SH-SY5Y (cell line): ENCODE results near the gene CLP1.
A peak's percentile ranks its signal among the peaks of the same experiment; 100 is the strongest.

Experiments used
- GATA2 ChIP-seq: IDR thresholded peaks from 2 replicates; pipeline ENCODE4 v1.6.1; 2011; ENCODE audit warnings: mild to moderate bottlenecking, low read depth, low read length
- GATA3 ChIP-seq: IDR thresholded peaks from 2 replicates; pipeline ENCODE4 v1.6.1; 2011; ENCODE audit warnings: low read depth, mild to moderate bottlenecking, low read length, moderate library complexity

The CLP1 gene

DNA sequence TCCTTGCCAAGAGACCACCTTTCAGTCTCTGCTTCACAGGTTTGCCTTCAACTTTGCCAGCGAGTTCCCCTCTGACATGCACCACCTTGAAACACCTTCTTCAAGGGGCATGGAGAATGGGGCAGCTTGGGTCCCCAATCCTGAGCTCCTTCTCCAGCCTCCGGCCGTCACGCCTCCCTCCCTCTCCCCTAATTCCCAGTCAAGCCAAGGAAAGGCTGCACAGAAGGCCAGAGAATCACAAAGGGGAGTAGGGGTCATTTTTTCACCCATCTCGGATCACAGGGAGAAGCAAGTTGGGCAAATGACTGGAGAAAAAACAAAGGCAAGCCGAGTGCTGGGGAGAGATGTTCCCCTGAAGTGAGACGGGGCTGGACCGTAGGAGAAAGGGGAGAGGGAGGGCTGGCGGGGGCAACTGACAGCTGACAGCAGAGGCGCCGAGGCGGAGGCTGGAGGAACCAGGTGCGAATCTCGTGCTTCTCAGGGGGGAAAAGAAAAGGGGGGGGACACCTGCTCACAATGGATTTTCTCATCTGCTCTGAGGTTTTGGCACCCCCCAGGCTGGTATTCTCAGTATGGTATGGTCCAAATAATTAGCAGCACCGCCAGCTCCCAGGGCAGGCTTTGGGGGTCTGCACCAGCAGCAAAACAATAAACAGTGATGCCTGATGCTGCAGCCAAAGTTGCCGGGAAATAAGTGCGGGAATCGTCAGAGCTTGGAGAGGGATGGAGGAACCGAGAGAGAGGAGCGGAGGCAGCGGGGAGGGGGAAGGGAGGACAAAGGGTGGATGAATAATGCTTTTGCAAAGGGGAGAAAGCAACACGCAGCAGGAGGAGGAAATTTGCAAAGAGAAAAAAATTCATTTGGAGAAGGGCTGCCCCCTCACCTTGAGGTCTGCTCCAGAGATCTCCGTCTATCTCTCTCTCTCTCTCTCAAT lies 8.5 kb upstream of the CLP1 start:
- TF ChIP-seq GATA3 (no peak), GATA2 (no peak)

DNA sequence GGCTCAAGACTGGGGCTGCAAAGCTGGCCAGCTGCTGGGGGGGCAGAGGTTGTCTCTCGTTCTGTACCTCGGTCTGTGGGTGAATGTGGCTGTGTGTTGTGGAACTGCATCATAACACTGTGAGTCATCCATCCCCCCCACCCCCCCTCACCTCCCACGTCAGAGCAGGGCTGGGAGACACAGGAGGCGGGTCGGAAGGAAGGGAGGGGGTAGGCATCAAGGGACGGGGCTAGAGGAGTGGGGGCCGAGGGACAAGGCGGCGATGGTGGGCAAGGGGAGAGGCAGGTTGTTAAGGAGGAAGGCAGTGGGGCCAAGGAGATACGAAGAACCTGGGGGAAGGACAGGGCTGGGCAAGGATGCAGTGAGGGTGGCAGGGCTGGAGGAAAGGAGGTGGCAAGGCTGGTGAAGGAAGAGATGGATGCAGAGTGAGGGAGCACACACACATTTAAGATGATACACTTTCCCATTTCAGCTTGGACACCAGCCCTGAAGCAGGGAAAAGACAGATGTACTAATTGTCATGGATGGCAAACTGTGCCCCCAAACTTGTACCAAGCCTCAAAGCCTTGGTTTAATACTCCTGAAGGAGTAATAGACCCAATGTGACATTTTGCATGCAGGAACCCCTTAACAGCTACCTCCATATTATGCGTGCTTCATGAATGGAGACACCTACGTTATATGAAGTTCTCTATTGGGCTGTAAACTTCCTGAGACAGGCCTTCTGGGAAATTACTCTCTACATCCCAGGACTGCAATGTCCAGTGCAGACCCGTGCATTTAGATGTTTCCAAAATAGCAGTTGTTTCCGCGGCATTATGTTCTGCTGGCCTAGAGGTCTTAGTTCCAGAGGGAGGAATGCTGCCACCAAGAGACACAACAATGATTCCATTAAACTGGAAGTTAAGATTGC lies 7.5 kb upstream of the CLP1 start, which contains the start of gene YPEL4:
YPEL4 (minus strand) TSS at position 87 of the 913 bp plus-strand sequence. CDS start 2,805 bp downstream, outside the sequence.
- no peak for TF ChIP-seq GATA2
- no peak for TF ChIP-seq GATA3

DNA sequence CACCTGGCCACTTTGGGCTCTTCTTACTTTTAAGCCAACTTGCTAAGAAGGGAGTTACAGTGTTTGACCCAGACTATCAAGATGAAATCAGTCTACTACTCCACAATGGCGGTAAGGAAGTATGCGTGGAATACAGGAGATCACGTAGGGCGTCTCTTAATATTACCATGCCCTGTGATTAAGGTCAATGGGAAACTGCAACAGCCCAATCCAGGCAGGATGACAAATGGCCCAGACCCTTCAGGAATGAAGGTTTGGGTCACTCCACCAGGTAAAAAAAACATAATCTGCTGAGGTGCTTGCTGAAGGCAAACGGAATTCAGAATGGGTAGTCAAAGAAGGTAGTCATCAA lies 6.8 kb upstream of the CLP1 start:
- TF ChIP-seq GATA3 (no peak), GATA2 (no peak)

DNA sequence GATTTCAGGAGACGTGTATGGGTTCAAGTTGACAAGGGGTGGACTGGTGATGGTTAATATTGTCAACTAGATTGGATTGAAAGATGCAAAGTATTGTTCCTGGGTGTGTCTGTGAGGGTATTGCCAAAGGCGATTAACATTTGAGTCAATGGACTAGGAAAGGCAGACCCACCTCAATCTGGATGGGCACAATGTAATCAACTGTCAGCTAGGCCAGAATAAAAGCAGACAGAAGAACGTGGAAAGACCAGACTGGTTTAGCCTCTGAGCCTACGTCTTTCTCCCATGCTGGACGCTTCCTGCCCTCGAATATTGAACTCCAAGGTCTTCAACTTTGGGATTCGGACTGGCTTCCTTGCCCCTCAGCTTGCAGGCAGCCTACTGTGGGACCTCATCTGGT lies 6.2 kb upstream of the CLP1 start:
- no peak for TF ChIP-seq GATA2
- TF ChIP-seq GATA3 = no peak

DNA sequence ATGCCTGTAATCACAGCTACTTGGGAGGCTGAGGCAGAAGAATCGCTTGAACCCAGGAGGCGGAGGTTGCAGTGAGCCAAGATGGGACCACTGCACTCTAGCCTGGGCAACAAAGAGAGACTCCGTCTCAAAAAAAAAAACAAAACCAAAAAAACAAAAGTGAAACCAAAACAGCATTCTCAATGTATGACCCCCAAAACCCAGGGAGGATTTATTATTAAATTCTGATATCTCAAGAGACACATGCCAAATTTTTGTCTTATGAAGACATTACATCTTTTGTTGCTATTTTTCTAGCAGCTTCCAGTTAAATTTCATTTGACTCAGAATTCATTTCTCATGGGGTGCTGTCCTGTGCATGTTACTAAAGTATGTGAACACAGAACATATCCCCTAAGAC lies 4.9 kb upstream of the CLP1 start:
- TF ChIP-seq GATA3 (no peak), GATA2 (no peak)

DNA sequence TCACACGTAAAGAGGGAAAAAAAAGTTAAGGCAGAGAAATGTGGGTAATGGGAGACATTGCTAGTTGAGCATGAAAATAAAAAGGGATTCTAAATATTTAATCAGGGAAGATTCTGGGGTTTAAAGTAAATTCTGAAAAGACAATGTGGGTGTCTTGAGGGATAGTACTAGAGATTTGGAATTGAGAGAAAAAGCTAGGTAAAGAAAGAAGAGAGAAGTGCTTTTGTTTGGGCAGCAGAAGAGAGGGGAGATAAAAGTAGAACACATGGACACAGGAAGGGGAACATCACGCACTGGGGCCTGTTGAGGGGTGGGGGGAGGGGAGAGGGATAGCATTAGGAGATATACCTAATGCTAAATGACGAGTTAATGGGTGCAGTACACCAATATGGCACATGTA lies 4.4 kb upstream of the CLP1 start:
- no peak for TF ChIP-seq GATA2
- TF ChIP-seq GATA3 = no peak

DNA sequence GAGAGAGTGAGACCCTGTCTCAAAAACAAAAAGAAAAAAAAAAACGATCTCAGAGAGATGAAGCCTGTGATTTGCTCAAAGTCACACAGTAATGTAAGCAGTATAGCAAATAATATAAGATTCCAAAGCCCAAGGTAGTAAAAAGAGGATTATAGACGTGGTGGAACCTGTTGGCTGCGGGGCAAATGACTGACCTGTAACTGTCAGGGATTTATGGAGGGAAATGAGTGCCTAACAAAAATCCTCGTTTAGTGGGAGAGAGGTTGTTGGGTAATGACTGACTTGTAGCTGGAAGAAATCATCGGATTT lies 723 bp upstream of the CLP1 start:
- TF ChIP-seq GATA3 = no peak
- no peak for TF ChIP-seq GATA2

DNA sequence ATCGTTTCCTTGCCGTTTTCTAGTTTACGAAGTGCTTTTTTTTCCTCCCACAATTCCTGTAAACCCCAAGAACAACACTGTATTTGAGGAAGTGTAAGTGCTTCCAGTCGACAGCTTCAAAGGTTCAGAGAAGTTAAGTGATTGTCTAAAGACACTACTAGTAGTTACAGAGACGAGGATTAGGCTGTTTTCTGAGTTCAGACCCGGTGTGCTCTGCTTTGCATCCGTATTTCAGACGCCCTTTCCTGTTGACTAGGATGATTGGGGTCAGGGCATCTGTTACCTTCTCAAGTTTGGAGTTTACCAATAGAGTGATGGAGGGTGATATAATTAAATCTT lies 430 bp downstream of the CLP1 start:
- TF ChIP-seq GATA3 = no peak
- no peak for TF ChIP-seq GATA2

DNA sequence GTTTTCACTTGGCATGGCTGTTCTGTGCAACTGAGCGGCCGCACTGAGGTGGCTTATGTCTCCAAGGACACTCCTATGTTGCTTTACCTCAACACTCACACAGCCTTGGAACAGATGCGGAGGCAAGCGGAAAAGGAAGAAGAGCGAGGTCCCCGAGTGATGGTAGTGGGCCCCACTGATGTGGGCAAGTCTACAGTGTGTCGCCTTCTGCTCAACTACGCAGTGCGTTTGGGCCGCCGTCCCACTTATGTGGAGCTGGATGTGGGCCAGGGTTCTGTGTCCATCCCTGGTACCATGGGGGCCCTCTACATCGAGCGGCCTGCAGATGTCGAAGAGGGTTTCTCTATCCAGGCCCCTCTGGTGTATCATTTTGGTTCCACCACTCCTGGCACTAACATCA lies 2.1 kb downstream of the CLP1 start:
- TF ChIP-seq GATA3 = no peak
- TF ChIP-seq GATA2 = no peak

DNA sequence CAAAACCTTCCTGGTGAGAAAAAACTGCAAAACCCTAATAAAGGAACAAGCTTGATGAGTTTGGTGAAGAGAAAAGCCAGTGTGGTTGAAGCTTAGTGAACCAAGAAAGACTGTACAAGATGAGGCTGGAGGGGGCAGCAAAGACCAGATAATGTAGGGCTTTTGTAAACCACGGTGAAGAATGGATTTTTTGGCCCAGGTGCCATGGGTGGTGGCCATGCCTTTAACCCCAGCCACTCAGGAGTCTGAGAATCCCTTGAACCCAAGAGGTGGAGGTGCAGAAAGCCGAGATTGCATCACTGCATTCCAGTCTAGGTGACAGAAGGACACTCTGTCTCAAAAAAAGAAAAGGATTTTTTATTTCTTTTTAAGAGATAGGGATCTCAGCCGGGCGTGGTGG lies 5.3 kb downstream of the CLP1 start:
- TF ChIP-seq GATA3 = no peak
- TF ChIP-seq GATA2 = no peak

DNA sequence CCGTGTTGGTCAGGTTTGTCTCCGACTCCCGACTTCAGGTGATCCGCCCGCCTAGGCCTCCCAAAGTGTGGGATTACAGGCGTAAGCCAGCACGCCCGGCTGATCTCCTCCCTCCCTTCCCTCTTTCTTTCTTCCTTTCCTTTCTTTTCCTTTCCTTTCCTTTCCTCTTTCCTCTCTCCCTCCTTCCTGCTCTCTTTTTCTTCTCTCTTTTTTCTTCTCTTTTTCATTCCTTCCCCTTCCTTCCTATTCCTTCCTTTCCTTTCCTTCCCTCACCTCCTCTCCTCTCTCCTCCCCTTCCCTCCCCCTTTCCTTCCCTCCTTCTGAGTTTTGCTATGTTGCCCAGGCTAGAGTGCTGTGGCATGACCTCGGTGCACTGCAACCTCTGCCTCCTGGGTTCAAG lies 6.4 kb downstream of the CLP1 start:
- TF ChIP-seq GATA2 (no peak), GATA3 (no peak)

DNA sequence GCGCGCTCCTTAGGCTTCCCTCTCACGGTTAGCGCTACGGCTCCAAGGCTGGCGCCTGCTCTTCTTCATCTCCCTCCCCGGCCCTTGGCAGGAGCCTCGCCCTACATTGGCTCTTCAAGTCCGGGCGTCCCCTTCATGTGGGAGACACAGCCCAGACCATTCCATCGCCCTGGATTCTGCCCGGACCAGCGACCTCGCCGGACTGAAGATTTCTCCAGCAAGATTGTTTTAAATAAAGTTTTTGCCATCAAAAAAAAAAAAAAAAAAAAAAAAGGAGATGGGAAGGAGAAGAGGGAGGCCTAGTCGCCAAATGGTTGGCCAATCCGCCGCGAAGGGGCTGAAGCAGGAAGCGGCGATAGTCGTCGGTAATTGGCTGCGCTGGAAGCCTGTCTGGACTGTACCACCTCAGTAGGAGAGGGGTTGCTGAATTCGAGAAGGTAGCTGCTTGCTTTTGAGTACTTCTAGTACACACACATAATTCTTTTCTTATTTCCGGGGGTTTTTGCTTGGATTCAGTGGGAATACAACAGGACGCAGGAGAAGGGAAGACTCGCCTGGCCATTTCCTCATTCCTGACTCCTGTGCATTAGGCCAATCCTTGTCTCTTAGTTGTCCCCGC lies 9.7 kb downstream of the CLP1 start:
- TF ChIP-seq GATA3 (no peak), GATA2 (peak; percentile 53)

DNA sequence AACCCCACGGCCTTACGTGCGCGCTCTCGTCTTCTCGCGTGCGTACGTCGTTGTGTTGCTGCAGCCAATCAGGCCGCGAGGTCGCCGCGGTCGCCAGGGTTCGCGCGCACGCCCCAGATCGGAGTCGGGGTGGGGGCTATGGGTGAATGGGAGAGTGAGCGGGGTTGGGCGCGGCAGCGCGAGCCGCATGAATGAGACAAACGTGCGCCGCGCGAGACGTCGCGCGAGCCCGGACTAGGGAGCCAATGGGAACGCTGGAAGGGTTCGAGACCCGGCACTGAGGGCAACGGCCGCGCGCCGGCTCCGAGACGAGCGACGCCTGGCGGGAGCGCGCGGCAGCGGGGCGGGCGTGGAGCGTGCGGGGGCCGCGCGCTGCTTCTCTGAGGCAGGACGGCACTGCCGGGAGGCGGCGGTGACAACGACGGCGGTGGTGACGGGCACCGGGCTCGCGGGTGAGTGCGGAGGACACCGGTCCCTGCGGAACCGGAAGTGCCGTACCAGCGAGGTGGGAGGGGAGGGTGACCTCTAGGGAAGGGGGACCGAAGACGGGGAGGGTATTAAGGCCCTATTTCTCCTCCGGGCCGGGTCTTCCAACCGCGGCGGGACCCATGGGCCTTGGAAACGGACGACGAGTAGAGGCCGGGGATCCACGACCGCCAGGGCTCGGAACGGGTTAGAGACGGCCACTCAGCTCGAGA lies 10.3 kb downstream of the CLP1 start, which contains the start of gene ZDHHC5:
ZDHHC5 (plus strand) TSS at position 379 of the 698 bp plus-strand sequence. CDS start 4,977 bp downstream, outside the sequence.
- TF ChIP-seq GATA3 (no peak), GATA2 (no peak)

DNA sequence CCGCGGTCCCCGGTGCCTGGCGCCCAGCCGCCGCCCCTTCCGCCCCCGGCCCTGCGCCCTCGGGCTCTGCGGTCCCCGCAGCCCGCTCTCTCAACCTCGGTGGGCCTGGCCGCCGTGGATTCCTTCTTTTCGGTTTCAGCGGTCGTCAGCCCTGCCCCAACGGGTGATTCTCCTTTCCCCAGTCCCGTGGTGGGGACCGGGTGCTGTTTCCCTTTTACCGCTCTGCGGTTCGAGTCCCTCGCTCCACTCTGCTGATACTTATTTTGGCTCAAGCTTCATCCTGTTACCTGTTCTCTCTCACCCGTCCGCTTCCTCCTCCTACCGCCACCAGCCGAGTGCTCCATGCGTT lies 10.8 kb downstream of the CLP1 start:
- TF ChIP-seq GATA3 (no peak), GATA2 (no peak)

DNA sequence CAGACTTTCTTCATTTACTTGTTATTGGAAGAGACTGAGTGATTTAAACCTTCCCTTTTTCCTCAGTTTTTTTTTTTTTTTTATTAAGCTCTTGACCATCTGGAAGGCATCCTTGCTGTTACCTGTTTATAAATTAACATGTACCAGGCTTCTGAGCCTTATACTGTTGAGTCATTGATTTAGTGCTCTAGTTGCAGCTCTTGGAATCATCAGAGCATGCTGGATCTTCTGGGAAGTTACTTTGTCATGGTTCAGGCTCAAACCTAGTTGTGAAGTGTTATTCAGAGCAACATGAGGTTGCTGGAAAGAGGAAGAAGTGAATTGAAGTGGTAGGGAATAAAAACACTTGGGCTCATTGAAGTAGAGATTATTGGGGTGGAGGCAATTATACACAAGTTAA lies 16.7 kb downstream of the CLP1 start:
- TF ChIP-seq GATA3 (no peak), GATA2 (no peak)
